K562 (cell line): Measurements from ENCODE around the gene ADNP. TPM values are rescaled to one million over a fixed set of nuclear protein-coding genes. Genes with fewer than 3 reads are reported as not detected.
A peak's percentile ranks its signal among the peaks of the same experiment; 100 is the strongest.

Source experiments
- ATAC-seq: fragments of 200-7000 bp; cut with Tn5 transposase; 3 replicates; pipeline ENCODE4 v1.9.1; 2020; ENCODE audit warnings: moderate library complexity
- BruUV-seq: library from RNA; stranded (reverse); fragments of 400-500 nt; replicated peaks from 2 replicates; lab custom pipeline; 2021; lab: Mats Ljungman, UMichigan
- CTCF ChIA-PET: fragments of 300-600 bp; formaldehyde crosslinking; extraction: SDS; loops from one replicate; lab custom pipeline; 2021; ENCODE audit warnings: low intra/inter-chr PET ratio; lab: Yijun Ruan, JAX
- POLR2A ChIA-PET: fragments of 300-600, 350-650 bp; sonication (Branson Sonifier 250); formaldehyde crosslinking; extraction: SDS; loops from one replicate; lab custom pipeline; 2021; ENCODE audit warnings: antibody characterized with exemption, inconsistent platforms; lab: Yijun Ruan, JAX
- DNase-seq, 4 experiments: peaks; one replicate each; pipeline versions ENCODE4 v3.0.0 to v3.0.0-alpha.2; 2011 to 2018; ENCODE audit warnings: low spot score in 3 of 4, mixed read lengths in 3 of 4; ENCODE audit errors: extremely low read depth in 1 of 4
- FAIRE-seq: peaks from 2 replicates; lab custom pipeline; 2011; peaks lifted over from hg19 to GRCh38; lab: Jason Lieb, UNC
- H2AFZ ChIP-seq: 2 replicates; pipeline ENCODE4 v1.6.0; 2011; ENCODE audit warnings: low read depth, low read length, control low read depth, inconsistent platforms
- H3K27ac ChIP-seq: fragments of 200-600 bp; 3 replicates; pipeline ENCODE4 v1.8.0; 2011; ENCODE audit warnings: low read depth, mild to moderate bottlenecking, control low read depth, inconsistent platforms, low read length, moderate library complexity, mixed read lengths; ENCODE audit errors: extremely low read depth
- H3K27me3 ChIP-seq, 2 experiments: fragments of 300-600 bp in 1 of 2; 2 replicates in 1 of 2; 3 replicates in 1 of 2; pipeline versions ENCODE4 v1.6.0 to v1.8.0; 2011; ENCODE audit warnings: inconsistent platforms in 2 of 2, low read length in 2 of 2, mild to moderate bottlenecking in 1 of 2, mixed read lengths in 1 of 2, moderate library complexity in 1 of 2; ENCODE audit not compliant: control insufficient read depth in 2 of 2, insufficient read depth in 2 of 2
- H3K36me3 ChIP-seq: fragments of 300-600 bp; 3 replicates; pipeline ENCODE4 v1.8.0; 2011; ENCODE audit warnings: mild to moderate bottlenecking, low read length, inconsistent platforms; ENCODE audit not compliant: control insufficient read depth, insufficient read depth
- H3K4me1 ChIP-seq, 2 experiments: fragments of 200-600 bp in 1 of 2; replicated peaks in 1 of 2; 2 replicates in 1 of 2; 3 replicates in 1 of 2; pipeline versions ENCODE4 v1.5.1 to v1.8.0; 2011; ENCODE audit warnings: inconsistent platforms in 2 of 2, low read length in 2 of 2, mild to moderate bottlenecking in 1 of 2, mixed read lengths in 1 of 2, moderate library complexity in 1 of 2; ENCODE audit not compliant: control insufficient read depth in 2 of 2, insufficient read depth in 2 of 2
- H3K4me2 ChIP-seq: 2 replicates; pipeline ENCODE4 v1.6.1; 2011; ENCODE audit warnings: low read length, control low read depth, inconsistent platforms, mixed read lengths; ENCODE audit not compliant: insufficient read depth
- H3K4me3 ChIP-seq: fragments of 200-600 bp; sonication (generic), shearing (Covaris generic); 2 replicates; pipeline ENCODE4 v1.5.1; 2016; ENCODE audit warnings: control low read depth, inconsistent platforms
- H3K79me2 ChIP-seq: fragments of 200-600 bp; 3 replicates; pipeline ENCODE4 v1.8.0; 2011; ENCODE audit warnings: low read length, inconsistent platforms; ENCODE audit not compliant: control insufficient read depth, insufficient read depth
- H3K9ac ChIP-seq, 2 experiments: 2 replicates each; pipeline versions ENCODE4 v1.6.0 to v1.6.1; 2011; ENCODE audit warnings: low read depth in 2 of 2, low read length in 2 of 2, control low read depth in 1 of 2, inconsistent platforms in 1 of 2, mild to moderate bottlenecking in 1 of 2, mixed read lengths in 1 of 2; ENCODE audit not compliant: insufficient read depth in 1 of 2
- H3K9me1 ChIP-seq: one replicate; pipeline ENCODE4 v1.6.0; 2011; ENCODE audit warnings: inconsistent platforms, mild to moderate bottlenecking, low read length, moderate library complexity; ENCODE audit not compliant: control insufficient read depth, insufficient read depth
- H3K9me3 ChIP-seq: replicated peaks from 2 replicates; pipeline ENCODE4 v1.5.1; 2011; ENCODE audit warnings: low read depth, low read length, inconsistent platforms; ENCODE audit not compliant: control insufficient read depth, insufficient read depth
- H4K20me1 ChIP-seq: replicated peaks from 2 replicates; pipeline ENCODE4 v1.6.1; 2011; ENCODE audit warnings: low read length, inconsistent platforms, mixed read lengths; ENCODE audit not compliant: control insufficient read depth, insufficient read depth
- CTCFL ChIP-seq: IDR thresholded peaks from 2 replicates; pipeline ENCODE4 v1.6.1; 2011; ENCODE audit warnings: borderline replicate concordance, low read depth, mild to moderate bottlenecking, moderate library complexity, low read length; ENCODE audit not compliant: insufficient read depth, poor library complexity, severe bottlenecking
- E2F5 ChIP-seq: sonication (generic); formaldehyde crosslinking; IDR thresholded peaks from 2 replicates; pipeline ENCODE4 v1.8.0; 2022; ENCODE audit warnings: mild to moderate bottlenecking, missing genetic modification reagents
- HMGXB4 ChIP-seq: sonication (generic); formaldehyde crosslinking; IDR thresholded peaks from 2 replicates; pipeline ENCODE4 v1.8.1; 2023; ENCODE audit warnings: mild to moderate bottlenecking, missing genetic modification reagents
- NUFIP1 ChIP-seq: fragments of 450-650 bp; IDR thresholded peaks from 2 replicates; pipeline ENCODE4 v1.6.1; 2018; ENCODE audit not compliant: partially characterized antibody
- SIN3A ChIP-seq, 2 experiments: fragments of 150-350 bp in 1 of 2; IDR thresholded peaks; 2 replicates each; pipeline ENCODE4 v1.6.1; 2011 to 2016; ENCODE audit warnings: borderline replicate concordance in 2 of 2, low read depth in 2 of 2, low read length in 2 of 2, mild to moderate bottlenecking in 2 of 2, moderate library complexity in 2 of 2; ENCODE audit not compliant: control insufficient read depth in 1 of 2
- XRCC5 ChIP-seq: fragments of 200-400 bp; formaldehyde crosslinking; IDR thresholded peaks from 2 replicates; pipeline ENCODE4 v1.6.1; 2017; ENCODE audit warnings: low read depth, mild to moderate bottlenecking, low read length
- ZNF175 ChIP-seq: fragments of 200-800 bp; sonication (Bioruptor generic); IDR thresholded peaks from 2 replicates; pipeline ENCODE4 v1.6.1; 2016; ENCODE audit warnings: low read depth, mild to moderate bottlenecking, missing genetic modification characterization, missing compliant biosample characterization
- ZNF655 ChIP-seq: fragments of 250-450 bp; sonication (Bioruptor Pico); IDR thresholded peaks from 2 replicates; pipeline ENCODE4 v1.5.0; 2021
- WGBS: fragments of 100-300 bp; shearing (Covaris generic); methylation state at CpG from one replicate; pipeline ENCODE4 v1.1.6; 2016; ENCODE audit warnings: low coverage, mixed read lengths; ENCODE audit not compliant: insufficient coverage; ENCODE audit errors: missing lambda C conversion rate; 5-methylcytosine and 5-hydroxymethylcytosine counted together
- in situ Hi-C: fragments of 300-500 bp; cut with MboI; formaldehyde crosslinking; loops from 4 replicates; pipeline ENCODE4 v1.15.0; 2018; ENCODE audit warnings: inconsistent platforms, mixed read lengths
- intact Hi-C: fragments of 100-400 bp; cut with micrococcal nuclease; formaldehyde crosslinking; loops from 2 replicates; pipeline ENCODE4 v1.14.2; 2022
- polyA plus RNA-seq, 8 experiments: library from polyadenylated mRNA; depleted of rRNA in 4 of 8; stranded (reverse) in 5 of 8; unstranded in 3 of 8; fragments of >200 nt; fragmentation: Nextera tagmentation in 2 of 8; fragmentation: Illumina TruSeq in 1 of 8; extraction: Ambion mirVana in 2 of 8; extraction: Trizol in 1 of 8; gene quantifications; 2 replicates each; pipeline versions ENCODE4 v1.2.1 to v1.2.3, GENCODE V29; 2011 to 2014; ENCODE audit warnings: inconsistent platforms in 1 of 8, missing spikeins in 1 of 8
- total RNA-seq, 7 experiments: library from RNA; depleted of rRNA in 6 of 7; stranded (reverse); fragments of >200 nt in 6 of 7; fragmentation: Illumina TruSeq in 2 of 7; extraction: Trizol in 2 of 7; gene quantifications; 2 replicates each; pipeline versions ENCODE4 v1.2.1 to v1.2.3, GENCODE V29; 2011 to 2021; ENCODE audit warnings: low replicate concordance in 1 of 7

Gene ADNP
- total and polyA plus RNA-seq, 9 of the 15 experiments (the other 6 are each of a cell fraction or from before 2014, with no cell fraction given), result 17.8 to 59.9 (median 25.3) TPM

- TF ChIP-seq E2F5 (CRISPR knock-in tag) (no peak), ZNF655 (CRISPR knock-in tag) (no peak)
- TF ChIP-seq, all 486 proteins: peak for 0
These were observed 64.4 kb downstream of the ADNP start (continued) for GRCh38 chr20:50866831-50867230.

GRCh38 chr20:50866036-50866685 lies 65.1 kb downstream of the ADNP start:
- TF ChIP-seq CTCFL (no peak), HMGXB4 (CRISPR knock-in tag) (no peak), SIN3A (IDR thresholded peaks at IDR 0.05; ENCODE audit: borderline replicate concordance in 2 of 2, control insufficient read depth in 1 of 2, low read depth in 2 of 2, low read length in 2 of 2) (no peak), ZNF175 (CRISPR knock-in tag) (no peak), XRCC5 (no peak), NUFIP1 (no peak)
- Histone ChIP-seq H4K20me1 (no peaks in the 10 kb centered on the region; the same call in 1 of the 2 replicates), H3K9ac (peak overlapping the region in 1 of 2 experiments; percentile 71; a peak in 2 of 4 replicates), H3K27ac (no peak overlapping the region), H3K9me3 (no peaks in the 10 kb centered on the region), H3K4me3 (no peak overlapping the region), H3K79me2 (no peaks in the 10 kb centered on the region), H3K4me1 (peaks cover 0 to 19% of the 10 kb centered on the region in 2 experiments; a peak in 2 of 5 replicates), H2AFZ (no peak overlapping the region), H3K27me3 (peaks cover 2 to 8% of the 10 kb centered on the region in 2 experiments; a peak in 2 of 5 replicates), H3K4me2 (no peak overlapping the region), H3K36me3 (no peaks in the 10 kb centered on the region), H3K9me1 (no peaks in the 10 kb centered on the region)
- ATAC-seq (no peak), FAIRE-seq (no peak), DNase-seq (no peak)
- CTCF ChIA-PET, result no interaction called here
- BruUV-seq, result no TSS peak
- POLR2A ChIA-PET, result interaction anchor here (0.7 to 1.5 kb wide), 3 partner anchors 10 to 55 kb away, joined by 3 to 7 read pairs (median 3); no protein-coding TSS in a partner anchor
- in situ Hi-C loops (no loop called here), intact Hi-C loops (no loop called here)
- WGBS, result 21% methylated on average over 10 of the region's 12 CpGs
